H1 (cell line): ENCODE results near the gene CHPF. TPM values are rescaled to one million over a fixed set of nuclear protein-coding genes. Genes with fewer than 3 reads are reported as not detected.

ENCODE experiments used
- CBX8 ChIP-seq: fragments of 300-800, 300-1000 bp; sonication (generic); IDR thresholded peaks from 2 replicates; pipeline ENCODE4 v1.7.1; 2016; ENCODE audit warnings: low read depth, low read length, borderline replicate concordance
- CTBP2 ChIP-seq: IDR thresholded peaks from 2 replicates; pipeline ENCODE4 v1.7.0; 2011; ENCODE audit warnings: borderline replicate concordance, mild to moderate bottlenecking, moderate library complexity, mixed read lengths, low read length; ENCODE audit not compliant: insufficient read depth, insufficient read length
- EZH2 ChIP-seq: fragments of 200-600 bp; sonication (generic); IDR thresholded peaks from 2 replicates; pipeline ENCODE4 v1.7.1; 2012; ENCODE audit warnings: low read depth, mild to moderate bottlenecking, moderate library complexity, low read length, inconsistent platforms; ENCODE audit not compliant: severe bottlenecking
- FOSL1 ChIP-seq: IDR thresholded peaks from 2 replicates; pipeline ENCODE4 v1.6.1; 2011; ENCODE audit warnings: mild to moderate bottlenecking, low read depth, low read length, moderate library complexity; ENCODE audit not compliant: insufficient read depth
- GTF2F1 ChIP-seq: IDR thresholded peaks from 2 replicates; pipeline ENCODE4 v1.6.1; 2012; ENCODE audit warnings: low read depth, low read length, improper control_type of control experiment, borderline replicate concordance
- NANOG ChIP-seq: IDR thresholded peaks from 2 replicates; pipeline ENCODE4 v1.6.1; 2011; ENCODE audit warnings: low read length, low read depth, mild to moderate bottlenecking, inconsistent platforms; ENCODE audit not compliant: insufficient read depth, poor library complexity, severe bottlenecking
- RAD21 ChIP-seq, 2 experiments: IDR thresholded peaks in 1 of 2; conservative IDR thresholded peaks in 1 of 2; 2 replicates each; pipeline ENCODE4 v1.6.1; 2011; ENCODE audit warnings: low read depth in 2 of 2, low read length in 2 of 2, improper control_type of control experiment in 1 of 2, inconsistent platforms in 1 of 2, mild to moderate bottlenecking in 1 of 2, moderate library complexity in 1 of 2
- SAP30 ChIP-seq: fragments of 300-600 bp; sonication (generic); IDR thresholded peaks from 2 replicates; pipeline ENCODE4 v1.7.1; 2012; ENCODE audit warnings: low read length, moderate library complexity, mild to moderate bottlenecking, inconsistent platforms; ENCODE audit not compliant: insufficient read depth, insufficient replicate concordance
- ZNF274 ChIP-seq: IDR thresholded peaks from 2 replicates; pipeline ENCODE4 v1.7.0; 2012; ENCODE audit warnings: low read length, borderline replicate concordance; ENCODE audit errors: extremely low read depth
- polyA plus RNA-seq, 7 experiments: library from polyadenylated mRNA; depleted of rRNA in 3 of 7; stranded (reverse) in 5 of 7; unstranded in 2 of 7; fragments of >200 nt in 5 of 7; fragments of 200-250 nt in 2 of 7; gene quantifications; 1 replicate in 5 of 7; 2 replicates in 1 of 7; 4 replicates in 1 of 7; pipeline versions ENCODE4 v1.2.1 to v1.2.3, GENCODE V29; 2011 to 2013; ENCODE audit warnings: missing spikeins in 2 of 7, mixed read lengths in 2 of 7
- total RNA-seq: library from RNA; stranded (reverse); fragmentation: NEBNext Ultra II Directional; extraction: Animal tissue kit (Norgen Biotek cat#: 25700); gene quantifications from 2 replicates; pipeline ENCODE4 v1.2.1, GENCODE V29; 2021
- TF ChIP-seq, protein P1 (sequence below): IDR thresholded peaks from 2 replicates; pipeline ENCODE4 v1.6.1; 2011; ENCODE audit warnings: low read depth, mild to moderate bottlenecking, low read length; ENCODE audit not compliant: insufficient read depth

Gene CHPF
- total and polyA plus RNA-seq, 2 of the 8 experiments (the other 6 are each of a cell fraction or from before 2014, with no cell fraction given), result 62.9 to 67.3 TPM

DNA sequence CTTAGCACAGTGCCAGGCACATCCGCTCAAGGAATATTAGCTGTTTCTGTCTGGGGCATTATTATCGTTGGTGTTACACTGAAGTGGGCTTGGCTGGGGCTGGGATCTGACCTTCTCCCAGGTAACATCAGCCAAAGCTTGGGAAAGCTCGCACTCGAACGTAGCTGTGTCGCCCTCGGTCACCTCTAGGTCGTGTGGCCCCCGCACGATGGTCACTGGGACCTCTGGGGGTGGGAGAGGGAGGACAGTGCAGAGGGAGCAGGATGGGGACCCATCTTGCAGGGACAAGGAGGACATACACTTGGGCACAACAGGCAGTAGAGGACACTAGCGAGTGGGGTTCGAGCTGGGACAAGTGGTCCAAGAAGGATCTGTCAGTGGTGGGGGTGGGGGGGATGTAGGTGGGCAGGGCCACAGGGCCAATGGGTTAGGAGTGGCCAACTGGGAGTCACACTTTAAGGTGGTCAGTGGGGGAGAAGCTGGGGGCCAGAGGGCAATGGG lies 9.9 kb upstream of the CHPF start (continued):
- no peak for TF ChIP-seq NANOG
- no peak for TF ChIP-seq CTBP2
- TF ChIP-seq FOSL1, result no peak
- TF ChIP-seq ZNF274, result no peak
- no peak for TF ChIP-seq EZH2
- no peak for TF ChIP-seq SAP30
- TF ChIP-seq GTF2F1, result no peak
- TF ChIP-seq RAD21 (IDR thresholded peaks at IDR 0.05 in 1 of 2, conservative IDR thresholded peaks at IDR 0.05 in 1 of 2; ENCODE audit: low read depth in 2 of 2, low read length in 2 of 2), result no peak
- TF ChIP-seq, protein P1, sequence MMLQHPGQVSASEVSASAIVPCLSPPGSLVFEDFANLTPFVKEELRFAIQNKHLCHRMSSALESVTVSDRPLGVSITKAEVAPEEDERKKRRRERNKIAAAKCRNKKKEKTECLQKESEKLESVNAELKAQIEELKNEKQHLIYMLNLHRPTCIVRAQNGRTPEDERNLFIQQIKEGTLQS, result no peak
- TF ChIP-seq CBX8, result no peak
